Ovary (tissue), 3 donors: ENCODE results near the gene DCLRE1C.

ENCODE experiments used
- CTCF ChIP-seq, 3 donors: fragments of 450-650 bp in 2 of 3; fragments of 200-600 bp in 1 of 3; IDR thresholded peaks; one replicate each; pipeline versions ENCODE4 v1.5.1 to v1.8.0; 2016 to 2022; ENCODE audit warnings: antibody characterized with exemption in 3 of 3, mild to moderate bottlenecking in 1 of 3
- POLR2A ChIP-seq: fragments of 450-650 bp; IDR thresholded peaks from one replicate; pipeline ENCODE4 v1.6.1; 2017; ENCODE audit warnings: antibody characterized with exemption, mild to moderate bottlenecking, moderate library complexity
- donor health status: DM: no; HTN: no; CAD: no.

GRCh38 chr10:14879928-14880193 is 74.0 kb downstream of the DCLRE1C start:
- no peak for TF ChIP-seq CTCF (IDR thresholded peaks at IDR 0.05)
- no peak for TF ChIP-seq POLR2A
